Esophagus muscularis mucosa (tissue), 4 donors: ENCODE measurements around the gene CLEC1B.

Source experiments
- EP300 ChIP-seq: sonication (generic); formaldehyde crosslinking; IDR thresholded peaks from one replicate; pipeline ENCODE4 v1.6.1; 2017; ENCODE audit warnings: antibody characterized with exemption
- POLR2A ChIP-seq: fragments of 450-650 bp; IDR thresholded peaks from one replicate; pipeline ENCODE4 v1.6.1; 2017; ENCODE audit warnings: antibody characterized with exemption, moderate library complexity, mild to moderate bottlenecking, low read depth
- POLR2AphosphoS5 ChIP-seq, 2 donors: sonication (generic); formaldehyde crosslinking; IDR thresholded peaks; one replicate each; pipeline ENCODE4 v1.6.1; 2017; ENCODE audit warnings: antibody characterized with exemption in 2 of 2
- TF ChIP-seq, protein P1 (sequence below), 3 experiments: fragments of 200-600 bp in 2 of 3; fragments of 450-650 bp in 1 of 3; sonication (generic) in 2 of 3; IDR thresholded peaks; one replicate each; pipeline ENCODE4 v1.5.1; 2017 to 2019; ENCODE audit warnings: antibody characterized with exemption in 3 of 3, mild to moderate bottlenecking in 2 of 3, moderate library complexity in 1 of 3

DNA sequence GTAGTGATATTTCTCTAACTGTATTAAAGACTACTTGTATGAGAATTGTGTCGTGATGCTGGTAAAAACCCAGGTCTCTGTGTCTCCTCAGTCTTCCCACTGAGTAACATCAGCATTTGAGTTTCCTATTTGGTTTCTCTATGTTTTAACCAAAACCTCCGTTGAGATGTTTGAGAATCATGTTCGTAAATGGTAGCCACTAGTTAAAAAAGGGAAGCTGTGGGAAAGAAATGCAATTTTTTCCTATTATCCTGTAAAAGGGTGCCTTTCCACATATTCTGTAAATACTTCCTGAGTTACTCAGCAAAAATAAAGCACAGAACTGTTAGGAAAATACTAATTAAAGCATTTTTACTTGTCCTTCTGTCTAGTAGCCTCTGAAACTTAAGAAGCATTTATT lies 7.0 kb downstream of the CLEC1B start:
- TF ChIP-seq, protein P1, sequence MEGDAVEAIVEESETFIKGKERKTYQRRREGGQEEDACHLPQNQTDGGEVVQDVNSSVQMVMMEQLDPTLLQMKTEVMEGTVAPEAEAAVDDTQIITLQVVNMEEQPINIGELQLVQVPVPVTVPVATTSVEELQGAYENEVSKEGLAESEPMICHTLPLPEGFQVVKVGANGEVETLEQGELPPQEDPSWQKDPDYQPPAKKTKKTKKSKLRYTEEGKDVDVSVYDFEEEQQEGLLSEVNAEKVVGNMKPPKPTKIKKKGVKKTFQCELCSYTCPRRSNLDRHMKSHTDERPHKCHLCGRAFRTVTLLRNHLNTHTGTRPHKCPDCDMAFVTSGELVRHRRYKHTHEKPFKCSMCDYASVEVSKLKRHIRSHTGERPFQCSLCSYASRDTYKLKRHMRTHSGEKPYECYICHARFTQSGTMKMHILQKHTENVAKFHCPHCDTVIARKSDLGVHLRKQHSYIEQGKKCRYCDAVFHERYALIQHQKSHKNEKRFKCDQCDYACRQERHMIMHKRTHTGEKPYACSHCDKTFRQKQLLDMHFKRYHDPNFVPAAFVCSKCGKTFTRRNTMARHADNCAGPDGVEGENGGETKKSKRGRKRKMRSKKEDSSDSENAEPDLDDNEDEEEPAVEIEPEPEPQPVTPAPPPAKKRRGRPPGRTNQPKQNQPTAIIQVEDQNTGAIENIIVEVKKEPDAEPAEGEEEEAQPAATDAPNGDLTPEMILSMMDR (IDR thresholded peaks at IDR 0.05), result no peak
- no peak for TF ChIP-seq EP300
- no peak for TF ChIP-seq POLR2AphosphoS5 (IDR thresholded peaks at IDR 0.05)
- no peak for TF ChIP-seq POLR2A
